HG02938 (cell line): Measurements from ENCODE around the gene GPR137.

Experiments used
- ATAC-seq: cut with Tn5 transposase; IDR thresholded peaks from one replicate; pipeline ENCODE4 v1.9.1; 2021; ENCODE audit warnings: mild to moderate bottlenecking, moderate library complexity; ENCODE audit not compliant: unreplicated experiment

GPR137 gene

DNA sequence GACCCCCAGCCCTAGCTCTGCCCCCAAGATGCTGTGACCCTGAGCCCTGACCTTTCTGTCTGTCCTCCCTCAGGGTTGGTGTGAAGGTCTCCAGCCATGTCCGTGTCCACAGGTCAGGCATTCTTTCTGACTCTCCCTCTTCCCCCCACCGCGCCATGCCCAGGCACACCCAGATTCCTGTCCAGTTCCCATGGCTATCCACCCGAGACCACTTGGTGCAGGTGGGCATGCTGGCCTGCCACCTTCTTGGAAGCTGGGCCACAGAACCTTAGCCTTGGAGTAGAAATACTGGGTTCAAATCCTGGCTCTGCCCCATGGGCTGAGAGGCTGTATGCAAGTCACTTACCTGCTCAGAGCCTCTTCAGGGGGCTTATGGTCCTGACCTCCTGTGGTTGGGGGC, 36.6 kb upstream of the GPR137 start:
- no peak for ATAC-seq

DNA sequence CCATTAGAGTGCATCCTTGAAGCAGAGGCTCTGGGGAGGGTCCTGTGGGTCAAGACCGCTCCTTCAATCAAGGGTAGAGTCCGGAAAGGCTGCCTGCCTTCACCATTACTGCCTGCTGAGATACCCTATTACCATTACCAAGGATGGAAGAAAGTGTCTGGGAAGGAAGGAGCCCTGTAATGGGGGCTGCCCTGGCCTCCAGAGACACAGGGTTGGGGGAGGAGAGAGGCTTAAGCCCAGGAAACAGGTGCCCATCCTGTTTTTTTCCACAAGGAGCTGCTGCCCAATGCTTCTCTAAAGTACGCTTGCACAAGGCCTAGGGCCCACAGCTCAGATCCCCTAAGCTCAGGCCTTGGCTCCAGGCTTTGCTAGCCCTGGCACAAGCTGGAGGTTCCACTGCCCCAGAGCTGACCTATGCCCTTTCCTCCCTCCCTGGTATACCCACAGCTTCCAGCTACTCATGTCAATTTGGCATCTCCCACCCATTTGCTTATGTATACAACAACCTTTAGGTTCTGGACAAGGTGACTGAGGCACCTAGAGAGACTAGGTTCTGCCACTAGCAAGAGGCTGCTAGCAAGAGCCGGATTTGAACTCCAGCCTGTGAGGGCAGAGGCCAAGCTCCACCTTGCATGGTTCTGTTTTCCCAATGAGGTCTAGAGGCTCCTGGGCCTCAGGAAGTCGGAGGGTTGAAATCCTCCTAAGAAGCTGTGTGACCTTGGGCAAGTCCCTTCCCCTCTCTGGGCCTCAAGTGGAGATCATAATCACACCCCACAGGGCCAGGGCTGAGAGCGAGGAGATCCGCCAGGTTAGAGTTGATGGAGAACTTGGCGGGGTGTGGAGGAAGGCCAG, 35.9 kb upstream of the GPR137 start:
- no peak for ATAC-seq

DNA sequence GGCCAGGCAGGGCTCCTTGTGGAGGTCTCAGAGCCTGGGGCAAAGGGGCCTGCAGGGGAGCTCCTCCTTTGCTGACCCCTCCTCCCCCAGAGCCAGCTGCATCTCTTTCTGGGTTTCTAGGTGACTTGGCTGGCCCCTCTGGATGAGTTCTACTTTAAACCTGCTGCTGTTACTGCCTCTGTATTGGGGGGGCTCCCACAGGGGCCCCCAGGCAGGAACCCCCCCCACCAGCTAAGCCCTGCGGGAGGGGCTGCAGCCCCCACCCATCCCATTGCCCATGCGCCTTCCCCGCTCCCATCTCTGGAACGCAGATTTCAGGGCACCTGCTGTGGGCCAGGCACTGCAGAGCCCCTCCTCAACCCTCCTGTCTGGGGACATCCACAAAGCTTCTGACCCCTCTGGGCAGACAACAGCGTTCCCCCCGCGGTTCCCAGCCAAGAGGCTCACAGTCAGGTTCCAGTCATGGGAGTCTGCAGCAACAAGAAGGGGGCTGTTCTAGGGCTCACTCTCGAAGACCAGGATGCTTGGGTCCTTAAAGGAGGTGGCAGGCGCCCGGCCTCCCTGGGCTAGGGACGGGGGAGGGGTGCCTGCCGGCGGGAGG, 35.1 kb upstream of the GPR137 start:
- ATAC-seq, result no peak

DNA sequence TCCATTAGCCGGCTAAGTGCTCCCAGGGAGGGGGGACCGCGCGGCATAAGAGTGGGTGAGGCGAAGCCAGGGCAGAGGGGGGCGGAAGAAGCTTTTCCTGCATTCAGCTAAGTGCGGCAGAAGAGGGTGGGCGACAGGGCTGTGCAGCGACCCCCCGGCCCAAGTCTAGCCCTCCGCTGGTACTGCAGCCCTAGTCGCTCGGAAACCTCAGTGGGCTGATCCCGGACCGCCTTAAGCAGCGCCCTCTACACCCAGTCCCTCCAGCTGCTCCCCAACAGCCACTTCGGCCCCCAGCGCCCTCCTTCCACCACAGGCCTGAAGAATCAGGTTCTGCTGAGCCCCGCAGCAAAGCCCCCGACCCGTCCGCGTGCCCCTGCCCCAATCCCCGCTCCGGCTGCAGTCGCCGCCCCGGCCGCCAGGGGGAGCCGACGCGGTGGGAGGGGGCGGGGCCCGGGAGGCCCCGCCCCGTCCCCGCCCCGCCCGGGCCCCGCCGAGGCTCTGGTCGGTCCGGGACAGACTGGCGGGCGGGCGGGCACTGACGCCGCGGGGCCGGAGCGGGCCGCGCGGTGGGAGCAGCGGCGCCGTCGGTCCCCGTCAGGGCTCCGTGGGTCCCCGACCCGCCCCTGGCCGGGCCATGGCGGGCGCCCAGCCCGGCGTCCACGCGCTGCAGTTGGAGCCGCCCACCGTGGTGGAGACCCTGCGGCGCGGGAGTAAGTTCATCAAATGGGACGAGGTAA, 34.5 kb upstream of the GPR137 start, which contains the start of gene PLCB3:
Gene PLCB3 (plus strand): TSS at position 515 of the 737 bp plus-strand sequence. CDS start 120 bp downstream, at position 635.
- ATAC-seq, result no peak

DNA sequence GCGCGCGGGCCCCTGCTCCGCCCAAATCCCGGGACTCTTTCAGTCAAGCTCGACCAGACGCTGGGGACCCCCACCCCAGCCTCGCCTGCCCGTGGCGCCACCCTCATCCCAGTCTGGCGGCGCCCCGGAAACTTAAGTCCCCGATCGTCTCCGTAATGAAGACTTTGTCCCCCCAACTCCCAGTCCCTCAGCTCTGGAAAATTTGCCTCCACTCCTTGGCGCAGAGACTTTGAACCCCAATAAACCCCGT, 34.0 kb upstream of the GPR137 start:
- ATAC-seq, result no peak

GRCh38 chr11:64252003-64252872, 33.4 kb upstream of the GPR137 start:
- ATAC-seq, result no peak

DNA sequence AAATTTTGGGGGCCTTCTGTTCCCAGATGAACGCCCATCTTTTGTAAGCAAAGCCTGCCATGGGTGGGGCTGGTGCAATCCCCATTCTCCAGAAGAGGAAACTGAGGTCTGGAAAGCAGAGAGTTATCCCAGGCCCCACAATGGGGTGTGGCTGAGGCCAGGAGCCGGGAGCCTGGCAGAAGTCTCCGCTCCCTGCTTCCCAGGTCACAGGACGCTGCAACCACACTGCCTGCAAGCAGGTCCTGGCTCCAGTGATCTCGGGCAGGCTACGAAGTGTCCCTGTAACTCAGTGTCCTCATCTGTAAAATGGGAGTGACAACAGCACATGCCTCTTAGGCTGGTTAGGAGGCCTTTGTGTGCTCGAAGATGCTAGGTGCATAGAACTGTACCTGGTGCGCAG, 32.6 kb upstream of the GPR137 start:
- ATAC-seq, result no peak

DNA sequence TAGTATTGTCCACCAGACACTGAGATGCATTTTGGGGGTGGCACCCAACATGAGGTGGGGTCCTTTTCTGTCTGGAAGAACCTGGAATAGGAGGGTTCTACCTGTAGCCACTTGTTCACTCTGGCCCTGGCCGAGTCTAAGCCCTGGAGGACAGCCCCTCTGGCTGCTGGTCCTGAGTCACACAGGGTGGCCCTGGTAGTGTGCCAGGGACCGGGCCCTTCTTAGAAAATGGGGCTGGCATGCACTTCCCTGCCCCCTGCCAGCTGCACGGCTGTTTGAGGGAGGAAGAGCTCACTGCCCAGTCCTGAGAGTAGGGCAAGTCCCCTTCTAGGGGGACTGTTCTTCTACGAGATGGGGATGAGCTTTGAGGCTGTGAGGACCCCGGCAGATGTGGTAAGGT, 32.2 kb upstream of the GPR137 start:
- ATAC-seq, result no peak

DNA sequence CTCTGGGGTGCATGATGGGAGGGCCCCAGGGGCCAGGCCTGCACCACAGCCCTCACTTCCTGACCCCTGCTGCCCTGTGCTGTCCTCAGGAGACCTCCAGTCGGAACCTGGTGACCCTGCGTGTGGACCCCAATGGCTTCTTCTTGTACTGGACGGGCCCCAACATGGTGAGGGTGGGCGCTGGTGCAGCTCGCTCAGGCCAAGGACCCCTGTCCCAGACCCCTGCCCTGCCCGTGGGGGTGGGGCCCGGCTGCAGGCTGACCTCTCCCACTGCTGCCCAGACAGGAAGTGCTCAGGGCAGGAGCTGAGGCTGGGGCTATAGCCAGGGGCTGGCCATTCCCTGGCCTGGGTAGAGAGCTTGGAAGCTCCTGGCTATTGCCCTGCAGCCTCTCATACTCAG, 31.3 kb upstream of the GPR137 start:
- ATAC-seq, result no peak

- no peak for ATAC-seq
Measured at GRCh38 chr11:64255135-64256128, 30.2 kb upstream of the GPR137 start.

GRCh38 chr11:64256300-64256699, 29.3 kb upstream of the GPR137 start:
- ATAC-seq, result no peak

GRCh38 chr11:64258356-64258755, 27.3 kb upstream of the GPR137 start:
- no peak for ATAC-seq

- ATAC-seq, result no peak
Measured at GRCh38 chr11:64258946-64259532, 26.6 kb upstream of the GPR137 start.

DNA sequence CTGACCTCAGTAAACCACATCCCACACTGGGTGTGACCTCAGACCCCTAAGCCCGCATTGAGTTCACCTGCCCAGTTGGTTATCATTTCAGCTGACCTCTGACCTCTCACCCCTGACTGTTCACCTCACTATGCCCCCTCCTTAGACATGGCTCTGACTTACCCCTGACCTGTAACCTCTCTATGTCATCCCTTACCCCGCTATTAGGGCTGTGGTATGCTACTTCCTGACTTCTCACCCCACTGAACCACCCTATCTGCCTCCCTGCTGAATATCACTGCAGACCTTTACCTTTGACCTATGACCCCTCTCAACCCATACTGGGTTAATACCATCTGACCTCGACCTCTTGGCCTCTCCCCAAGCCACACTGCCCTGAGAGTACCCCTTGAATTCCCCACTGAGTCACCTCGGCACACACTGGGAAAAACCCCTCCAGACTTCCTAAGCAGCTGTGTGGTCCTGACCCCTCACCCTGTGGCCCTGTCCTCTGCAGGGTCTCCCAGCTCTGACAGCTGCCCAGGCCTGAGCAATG, 26.0 kb upstream of the GPR137 start:
- no peak for ATAC-seq

- no peak for ATAC-seq
Measured at GRCh38 chr11:64260147-64260708, 25.4 kb upstream of the GPR137 start.

DNA sequence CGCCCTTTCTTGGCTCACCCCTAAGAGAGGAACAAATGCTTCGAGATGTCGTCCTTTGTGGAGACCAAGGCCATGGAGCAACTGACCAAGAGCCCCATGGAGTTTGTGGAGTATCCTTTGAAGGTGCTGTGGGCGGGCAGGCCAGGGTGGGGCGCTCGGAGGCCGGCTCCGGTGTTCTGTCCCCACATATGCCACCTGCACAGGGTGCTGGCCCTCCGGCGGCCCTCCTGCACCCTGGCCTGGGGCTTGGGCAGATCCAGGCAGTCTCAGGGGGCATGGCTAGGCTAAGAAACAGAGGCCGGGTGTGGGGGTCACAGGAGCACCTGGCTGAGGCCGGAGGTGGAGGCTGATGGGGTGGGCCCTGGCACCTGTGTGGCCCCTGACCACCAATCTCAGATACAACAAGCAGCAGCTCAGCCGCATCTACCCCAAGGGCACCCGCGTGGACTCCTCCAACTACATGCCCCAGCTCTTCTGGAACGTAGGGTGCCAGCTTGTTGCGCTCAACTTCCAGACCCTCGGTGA, 24.0 kb upstream of the GPR137 start:
- ATAC-seq, result no peak

DNA sequence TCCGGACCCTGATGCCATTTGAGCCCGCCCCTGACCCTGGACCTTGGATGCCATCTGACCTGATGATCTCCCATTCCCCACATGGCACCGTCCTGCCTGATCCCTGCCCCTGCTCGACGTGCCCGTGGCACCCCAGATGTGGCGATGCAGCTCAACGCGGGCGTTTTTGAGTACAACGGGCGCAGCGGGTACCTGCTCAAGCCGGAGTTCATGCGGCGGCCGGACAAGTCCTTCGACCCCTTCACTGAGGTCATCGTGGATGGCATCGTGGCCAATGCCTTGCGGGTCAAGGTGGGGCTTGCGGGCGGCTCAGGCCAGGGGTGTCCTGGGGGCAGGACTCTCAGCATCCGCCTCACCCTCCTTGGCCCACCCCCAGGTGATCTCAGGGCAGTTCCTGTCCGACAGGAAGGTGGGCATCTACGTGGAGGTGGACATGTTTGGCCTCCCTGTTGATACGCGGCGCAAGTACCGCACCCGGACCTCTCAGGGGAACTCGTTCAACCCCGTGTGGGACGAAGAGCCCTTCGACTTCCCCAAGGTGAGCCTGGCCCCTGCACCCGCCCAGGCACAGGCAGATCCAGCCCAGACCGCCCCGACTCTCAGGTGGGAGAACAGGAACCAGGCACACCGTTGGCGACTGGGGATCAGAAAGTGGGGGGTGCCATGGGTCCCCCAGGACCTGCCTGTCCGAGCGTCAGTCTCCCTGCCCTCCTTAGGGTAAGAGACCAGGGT, 23.2 kb upstream of the GPR137 start:
- ATAC-seq, result no peak
